Nasal cavity respiratory epithelium epithelial cell of viscerocranial mucosa (primary cell): Measurements from ENCODE around the gene ADISSP. TPM values are rescaled to one million over a fixed set of nuclear protein-coding genes. Genes with fewer than 3 reads are reported as not detected.

Experiments used
- total RNA-seq: library from RNA; depleted of rRNA; stranded (reverse); fragments of >200 nt; gene quantifications from 2 replicates; pipeline ENCODE4 v1.2.3, GENCODE V29; 2014

ADISSP gene
- 16.1 and 16.9 TPM in 2 replicates for total RNA-seq

DNA sequence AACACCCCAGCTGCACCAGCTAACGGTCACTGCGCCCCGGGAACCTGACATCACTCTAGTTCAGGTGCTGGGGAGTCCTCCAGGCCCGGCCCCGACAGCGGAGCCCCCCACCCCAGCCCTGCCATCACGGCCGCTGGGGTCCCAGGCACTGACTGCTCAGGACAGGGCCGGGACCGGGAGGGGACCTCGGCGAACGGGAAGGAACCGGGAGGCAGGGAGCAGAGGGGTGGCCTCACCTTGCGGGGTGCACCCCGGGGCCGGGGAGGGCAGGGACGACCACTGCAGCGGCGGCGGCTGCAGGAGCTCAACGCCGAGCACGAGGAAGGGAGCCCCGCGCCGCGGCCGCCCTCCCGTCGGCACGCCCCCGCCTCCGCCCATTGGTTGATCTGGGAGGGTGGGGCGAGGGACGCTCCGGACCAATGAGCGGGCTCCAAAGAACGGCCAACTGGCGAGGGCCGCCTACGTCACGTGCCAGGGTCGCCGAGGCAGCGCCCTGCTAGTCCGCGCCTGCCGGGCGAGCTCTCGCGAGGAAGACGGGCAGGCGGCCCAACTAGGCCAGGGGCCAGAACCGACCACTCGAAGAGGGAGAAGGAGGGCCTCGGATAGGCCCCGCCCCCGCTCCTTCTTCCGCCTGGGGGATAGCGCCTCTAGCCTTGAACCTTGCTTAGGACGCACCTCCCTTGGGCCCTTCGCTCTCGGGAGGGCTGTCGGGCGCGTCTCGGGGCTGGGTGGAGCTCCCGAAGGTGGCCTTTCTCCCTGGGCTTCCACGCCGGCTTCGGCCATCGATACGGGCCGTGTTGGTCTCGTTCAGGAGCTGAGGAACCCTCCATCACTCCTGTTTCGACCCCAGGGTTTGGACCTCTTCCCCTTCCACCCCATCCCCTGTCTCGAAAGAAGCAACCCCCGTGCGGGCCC is at the start of gene ADISSP:
TSS of gene ADISSP (minus strand) at position 327 of the 915 bp plus-strand sequence. CDS start 7,653 bp downstream, outside the sequence.

GRCh38 chr20:3795511-3796468 is 28.2 kb upstream of the ADISSP start, which contains the start of gene CDC25B:
Gene CDC25B, plus strand, starts transcription at chr20:3796310. Its CDS starts 222 bp downstream, at chr20:3796532.

DNA sequence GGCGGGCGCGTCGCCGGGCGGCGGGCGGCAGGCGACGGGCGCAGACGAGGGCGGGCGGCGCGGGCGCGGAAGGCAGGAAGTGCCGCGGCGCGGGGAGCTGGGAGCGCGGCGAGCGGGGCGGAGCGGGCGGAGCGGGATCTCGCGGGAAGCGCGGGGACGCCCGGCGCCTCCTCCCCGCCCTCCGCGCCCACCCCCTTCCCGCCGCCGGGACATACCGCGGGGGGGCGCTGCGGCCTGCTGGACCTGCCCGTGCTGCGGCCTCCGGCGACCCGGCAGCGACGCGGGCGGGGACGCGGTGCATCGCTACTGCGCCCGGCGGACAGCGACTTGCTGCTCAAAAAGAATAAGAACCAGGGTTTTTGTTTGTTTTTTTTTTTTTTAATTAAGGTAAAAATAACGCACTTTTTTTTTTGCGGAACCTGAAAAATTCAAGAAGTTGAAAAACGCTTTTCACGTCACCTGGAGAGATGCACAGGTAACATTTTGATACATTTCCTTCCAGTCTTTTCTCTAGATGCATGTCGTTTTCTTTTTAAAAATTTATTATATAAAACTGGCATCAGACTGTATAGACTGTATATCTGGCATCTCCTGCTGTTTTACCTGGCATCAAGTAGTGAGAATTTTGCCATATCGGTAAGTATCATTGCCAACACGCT is 19.2 kb upstream of the ADISSP start, which contains the start of gene CENPB:
TSS of gene CENPB (minus strand) at position 76 of the 659 bp plus-strand sequence. CDS start 257 bp downstream, outside the sequence.

DNA sequence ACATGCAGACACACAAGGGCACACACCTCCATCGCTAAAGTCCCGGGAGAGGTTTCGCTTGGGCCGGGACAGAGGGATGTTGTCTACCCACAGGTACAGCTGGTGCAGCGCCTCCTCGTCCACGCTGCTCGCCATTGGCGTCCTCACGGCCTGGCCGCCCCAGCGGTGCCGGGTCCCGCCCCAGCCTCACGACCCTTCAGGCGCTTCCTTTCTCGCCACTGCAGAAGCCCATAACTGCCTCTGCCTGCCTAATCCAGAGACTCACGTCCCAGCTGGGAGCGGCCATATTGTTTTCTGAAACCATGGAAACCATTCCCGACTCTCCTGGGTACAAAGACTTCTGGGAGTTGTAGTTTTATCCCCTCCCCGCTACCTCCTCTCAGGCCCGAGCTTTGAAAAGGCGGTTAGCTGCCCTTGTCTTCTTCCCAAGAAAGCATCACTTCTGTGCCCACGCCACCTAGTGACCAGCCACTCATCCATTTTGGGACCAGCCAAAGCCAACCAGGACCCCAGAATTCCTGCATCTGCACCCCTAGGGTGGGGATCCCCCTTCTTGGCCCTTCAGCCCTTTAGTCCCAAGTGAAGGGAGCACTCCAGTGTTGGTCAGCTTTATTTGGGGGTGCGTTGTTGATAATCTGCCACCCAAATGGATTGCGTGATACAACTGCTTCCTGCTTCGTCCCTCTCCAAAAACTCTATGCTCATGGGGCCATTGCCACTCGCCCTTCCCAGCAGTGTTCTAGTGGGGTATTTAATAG is 13.8 kb upstream of the ADISSP start, which contains the start of gene SPEF1:
TSS of gene SPEF1 (minus strand) at position 296 of the 758 bp plus-strand sequence. CDS start at position 135, 161 bp downstream.

GRCh38 chr20:3732327-3733118 is 35.0 kb downstream of the ADISSP start, which contains the start of gene HSPA12B:
Gene HSPA12B, plus strand, starts transcription at chr20:3732685. Its CDS starts 5,990 bp downstream, at chr20:3738675.

GRCh38 chr20:3712279-3712873 is 55.2 kb downstream of the ADISSP start, which contains the start of gene SIGLEC1:
Gene SIGLEC1, minus strand, starts transcription at chr20:3712600. Its CDS starts 5,472 bp downstream, at chr20:3707128.

Other genes starting within 250 kb of the ADISSP start
- not detected in 2 replicates for gene GFRA4, start 104.4 kb downstream of the ADISSP start, total RNA-seq
- gene ADAM33, start 85.7 kb downstream of the ADISSP start, total RNA-seq, result not detected in 2 replicates
- not detected in 2 replicates for gene SIGLEC1, start 55.2 kb downstream of the ADISSP start, total RNA-seq
- gene HSPA12B, start 35.1 kb downstream of the ADISSP start, total RNA-seq, result not detected in 2 replicates
- gene SPEF1, start 13.7 kb upstream of the ADISSP start, total RNA-seq, result 0.14 TPM in 1 of 2 replicates, not detected in the other
- gene CENPB, start 19.0 kb upstream of the ADISSP start, total RNA-seq, result 67.3 and 88.3 TPM in 2 replicates
- 21.9 and 68.4 TPM in 2 replicates for gene CDC25B, start 28.6 kb upstream of the ADISSP start, total RNA-seq
- gene AP5S1, start 52.8 kb upstream of the ADISSP start, total RNA-seq, result 10.9 and 11.3 TPM in 2 replicates
- gene MAVS, start 79.1 kb upstream of the ADISSP start, total RNA-seq, result 13.0 and 34.2 TPM in 2 replicates
- 35.9 and 45.9 TPM in 2 replicates for gene PANK2, start 121.6 kb upstream of the ADISSP start, total RNA-seq
- gene RNF24, start 247.8 kb upstream of the ADISSP start, total RNA-seq, result 1.4 and 6.0 TPM in 2 replicates